Activated naive CD4-positive, alpha-beta T cell treated with anti-CD3 and anti-CD28 coated beads, Interleukin-2, amount 50 U/mL, for 72 hours (primary cell): Measurements from ENCODE around the gene IFT172. TPM values are rescaled to one million over a fixed set of nuclear protein-coding genes. Genes with fewer than 3 reads are reported as not detected.
"Not testable (repeated sequence)": the region's sequence is repeated elsewhere in the genome, so short reads cannot be mapped to it uniquely, and the experiment has no call there.

ENCODE experiments used
- ATAC-seq, 2 donors: fragments of 150-1000 bp; cut with Tn5 transposase; 2 replicates each; pipeline ENCODE4 v1.10.0; 2021; ENCODE audit warnings: mild to moderate bottlenecking in 2 of 2, moderate library complexity in 2 of 2
- DNase-seq, 2 donors: peaks; one replicate each; pipeline ENCODE4 v3.0.0; 2021 to 2022; ENCODE audit warnings: low spot score in 2 of 2
- H3K27ac Mint-ChIP-seq, 2 donors: one replicate each; pipeline ENCODE4 v1.8.0; 2022; ENCODE audit warnings: mild to moderate bottlenecking in 2 of 2, mixed read lengths in 2 of 2
- H3K36me3 Mint-ChIP-seq, 2 donors: one replicate each; pipeline ENCODE4 v1.8.0; 2022; ENCODE audit warnings: mixed read lengths in 2 of 2
- H3K9me3 Mint-ChIP-seq, 2 donors: one replicate each; pipeline ENCODE4 v1.8.0; 2022; ENCODE audit warnings: mixed read lengths in 2 of 2
- total RNA-seq, 2 donors: library from RNA; stranded (reverse); gene quantifications; one replicate each; pipeline ENCODE4 v1.2.3, GENCODE V29; 2022

The IFT172 gene
- total RNA-seq, 2 donors from 2014 or later = 15.8 to 16.4 TPM

GRCh38 chr2:27445155-27445554 lies 44.4 kb downstream of the IFT172 start:
- peaks cover 8 to 12% of the 10 kb centered on the region in 2 donors for H3K36me3 Mint-ChIP-seq
- DNase-seq (no peak), ATAC-seq (no peak)
- H3K27ac Mint-ChIP-seq = peak overlapping the region in 1 of 2 donors; percentile 58
- H3K9me3 Mint-ChIP-seq = no peaks in the 10 kb centered on the region

DNA sequence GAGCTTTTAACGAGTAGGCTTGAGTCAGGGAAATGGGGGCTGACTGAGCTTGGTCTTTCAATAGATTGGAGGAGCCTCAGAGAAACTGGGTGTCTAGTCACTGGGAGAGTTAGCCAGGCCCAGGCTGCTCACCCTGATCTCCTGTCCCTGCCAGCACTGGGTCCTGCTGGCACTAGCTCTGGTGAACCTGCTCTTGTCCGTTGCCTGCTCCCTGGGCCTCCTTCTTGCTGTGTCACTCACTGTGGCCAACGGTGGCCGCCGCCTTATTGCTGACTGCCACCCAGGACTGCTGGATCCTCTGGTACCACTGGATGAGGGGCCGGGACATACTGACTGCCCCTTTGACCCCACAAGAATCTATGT lies 46.6 kb downstream of the IFT172 start:
- peaks cover 19 to 21% of the 10 kb centered on the region in 2 donors for H3K36me3 Mint-ChIP-seq
- no peak for DNase-seq
- H3K9me3 Mint-ChIP-seq = no peaks in the 10 kb centered on the region
- peak overlapping the region; percentile 31 to 73 for H3K27ac Mint-ChIP-seq
- peak; percentile 6 to 21 for ATAC-seq

- DNase-seq = peak in 1 of 2 donors; percentile 30
- ATAC-seq = peak; percentile 41 to 71
- Mint-ChIP-seq H3K9me3 (no peaks in the 10 kb centered on the region), H3K27ac (peak within 1 kb of the TSS; percentile 44 to 73), H3K36me3 (peaks cover 19 to 21% of the 10 kb centered on the region in 2 donors)
These were observed 47.3 kb downstream of the IFT172 start, which contains the start of gene KRTCAP3 for GRCh38 chr2:27441958-27442919. KRTCAP3 (plus strand) TSS chr2:27442381; CDS start chr2:27442413, 32 bp downstream.

- ATAC-seq = peak in 1 of 2 donors; percentile 23
- no peaks in the 10 kb centered on the region for H3K9me3 Mint-ChIP-seq
- DNase-seq = no peak
- H3K27ac Mint-ChIP-seq = peak overlapping the region; percentile 26 to 29
- H3K36me3 Mint-ChIP-seq = peaks cover 19 to 23% of the 10 kb centered on the region in 2 donors
These were observed 48.2 kb downstream of the IFT172 start for GRCh38 chr2:27441226-27441926.

DNA sequence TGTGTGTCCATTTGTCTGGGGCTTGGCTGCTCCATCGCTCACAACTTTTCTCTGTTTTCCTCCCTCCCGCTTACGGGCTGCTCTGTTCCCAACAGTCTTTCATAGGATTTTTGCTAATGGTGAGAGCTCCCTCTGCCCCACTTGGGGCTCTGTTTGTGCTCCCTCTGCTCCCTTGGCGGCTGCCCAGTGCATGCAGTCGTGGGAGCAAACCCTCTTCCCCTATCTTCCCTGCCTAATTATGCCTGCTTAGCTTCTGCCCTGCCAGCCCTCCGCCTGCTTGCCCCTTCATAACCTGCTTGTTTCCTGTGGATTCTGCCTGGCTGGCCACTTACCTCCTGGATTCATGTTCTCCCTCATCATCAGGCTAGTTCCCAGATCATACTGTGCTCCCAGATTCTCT lies 53.9 kb downstream of the IFT172 start:
- Mint-ChIP-seq H3K9me3 (no peaks in the 10 kb centered on the region), H3K36me3 (peaks cover 26 to 41% of the 10 kb centered on the region in 2 donors), H3K27ac (peak overlapping the region; percentile 12 to 83)
- no peak for DNase-seq
- no peak for ATAC-seq

GRCh38 chr2:27431395-27431794 lies 58.1 kb downstream of the IFT172 start:
- DNase-seq (peak in 1 of 2 donors; percentile 23), ATAC-seq (no peak)
- H3K36me3 Mint-ChIP-seq = peaks cover 27 to 34% of the 10 kb centered on the region in 2 donors
- no peaks in the 10 kb centered on the region for H3K9me3 Mint-ChIP-seq
- peak overlapping the region; percentile 90 to 99 for H3K27ac Mint-ChIP-seq

GRCh38 chr2:27428978-27429541 lies 60.5 kb downstream of the IFT172 start:
- peak; percentile 74 to 86 for DNase-seq
- peak; percentile 79 to 81 for ATAC-seq
- peaks cover 27% of the 10 kb centered on the region in 2 donors for H3K36me3 Mint-ChIP-seq
- H3K27ac Mint-ChIP-seq = peak overlapping the region; percentile 94 to 99
- H3K9me3 Mint-ChIP-seq = no peaks in the 10 kb centered on the region

DNA sequence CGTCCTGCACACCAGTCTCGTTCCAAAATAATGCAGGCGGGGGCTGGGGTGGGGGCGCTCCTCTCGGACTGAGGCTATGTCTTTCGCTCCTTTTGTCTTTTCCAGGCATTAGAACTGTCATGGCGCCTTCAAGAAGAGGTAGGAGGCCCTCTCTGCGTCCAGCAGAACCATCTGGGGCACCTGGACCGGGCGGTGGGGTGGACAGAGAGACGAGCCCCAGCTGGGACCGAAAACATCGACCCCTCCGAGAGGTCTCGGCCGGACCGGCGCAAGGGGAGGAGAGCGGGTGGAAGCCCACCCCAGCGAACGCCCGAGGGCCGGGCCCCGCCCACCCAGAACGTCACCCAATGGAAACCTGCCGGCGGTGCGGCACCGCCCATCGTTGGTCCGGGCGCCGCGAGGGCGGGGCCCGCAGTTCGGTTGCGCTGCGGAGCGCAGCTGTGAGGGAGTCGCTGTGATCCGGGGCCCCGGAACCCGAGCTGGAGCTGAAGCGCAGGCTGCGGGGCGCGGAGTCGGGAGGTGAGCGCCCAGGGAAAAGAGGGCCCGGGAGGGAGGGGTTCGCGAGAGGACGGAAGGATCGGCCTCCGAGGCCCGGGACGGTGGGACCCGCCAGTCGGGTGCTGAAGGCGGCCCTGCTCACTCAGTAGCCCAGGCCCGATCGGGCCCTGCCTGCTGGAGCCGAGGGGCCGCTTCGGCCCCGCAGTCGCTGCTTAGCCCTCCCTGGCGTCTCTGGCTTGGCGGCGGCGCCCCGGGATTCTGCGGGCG lies 61.1 kb downstream of the IFT172 start, which contains the start of gene NRBP1:
Gene NRBP1 (plus strand): TSS at position 419 of the 765 bp plus-strand sequence. CDS start 4,643 bp downstream, outside the sequence.
- peak; percentile 94 for DNase-seq
- ATAC-seq = peak; percentile 88 to 91
- no peaks in the 10 kb centered on the region for H3K9me3 Mint-ChIP-seq
- H3K36me3 Mint-ChIP-seq = peaks cover 22 to 23% of the 10 kb centered on the region in 2 donors
- peak within 1 kb of the TSS; percentile 94 to 99 for H3K27ac Mint-ChIP-seq

DNA sequence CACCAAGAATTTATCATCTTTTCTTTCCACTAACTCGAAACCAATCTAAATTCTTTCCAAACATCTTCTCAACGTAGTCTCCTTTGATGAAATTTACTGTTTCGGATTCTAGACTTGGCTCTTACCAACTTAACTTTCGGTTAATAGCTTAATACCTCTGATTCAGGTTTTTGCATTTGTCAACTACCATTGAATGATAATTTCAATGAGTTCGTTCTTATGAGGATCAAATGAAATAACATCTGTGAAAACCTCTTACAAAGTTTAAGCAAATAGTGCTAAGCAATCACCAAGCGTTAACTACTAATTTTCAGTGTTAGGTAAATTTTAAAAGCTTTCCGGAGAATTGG lies 61.7 kb downstream of the IFT172 start:
- DNase-seq (no peak), ATAC-seq (no peak)
- H3K9me3 Mint-ChIP-seq = no peaks in the 10 kb centered on the region
- H3K27ac Mint-ChIP-seq = peak overlapping the region; percentile 94 to 96
- peaks cover 17% of the 10 kb centered on the region in 2 donors for H3K36me3 Mint-ChIP-seq

DNA sequence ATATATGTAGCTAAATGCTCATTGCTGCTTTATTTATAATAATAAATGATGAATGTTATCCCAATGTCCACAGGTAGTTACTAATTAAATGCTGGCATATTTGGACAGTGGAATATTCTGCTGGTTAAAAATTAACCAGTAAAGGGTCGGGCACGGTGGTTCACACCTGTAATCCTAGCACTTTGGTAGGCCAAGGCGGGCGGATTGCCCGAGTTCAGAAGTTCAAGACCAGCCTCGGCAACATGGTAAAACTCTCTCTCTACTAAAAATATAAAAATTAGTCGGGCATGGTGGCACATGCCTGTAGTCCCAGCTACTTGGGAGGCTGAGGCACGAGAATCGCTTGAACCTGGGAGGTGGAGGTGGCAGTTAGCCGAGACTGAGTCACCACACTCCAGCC lies 64.5 kb downstream of the IFT172 start:
- H3K36me3 Mint-ChIP-seq = peaks cover 10 to 11% of the 10 kb centered on the region in 2 donors
- not testable (repeated sequence) for H3K27ac Mint-ChIP-seq, DNase-seq

DNA sequence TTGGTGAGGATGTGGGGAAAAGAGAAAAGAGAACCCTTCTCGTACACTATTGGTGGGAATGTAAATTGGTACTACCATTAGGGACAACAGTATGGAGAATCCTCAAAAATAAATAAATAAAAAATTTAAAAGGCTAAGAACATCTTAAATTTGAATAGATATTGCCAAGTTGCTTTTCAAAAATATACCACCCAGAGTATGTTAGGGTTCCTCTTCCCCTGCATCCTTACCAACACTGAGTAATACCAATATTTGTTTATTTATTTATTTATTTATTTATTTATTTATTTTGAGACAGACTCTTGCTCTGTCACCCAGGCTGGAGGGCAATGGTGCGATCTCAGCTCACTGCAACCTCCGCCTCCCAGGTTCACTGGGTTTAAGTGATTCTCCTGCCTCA lies 66.6 kb downstream of the IFT172 start:
- DNase-seq (no peak), ATAC-seq (no peak)
- no peaks in the 10 kb centered on the region for H3K9me3 Mint-ChIP-seq
- H3K36me3 Mint-ChIP-seq = no peaks in the 10 kb centered on the region
- H3K27ac Mint-ChIP-seq = no peak overlapping the region

More for the DNA sequence above, 64.5 kb downstream of the IFT172 start:
- ATAC-seq, H3K9me3 Mint-ChIP-seq: not testable (repeated sequence)

- no peak for ATAC-seq
- Mint-ChIP-seq H3K27ac (no peak overlapping the region), H3K9me3 (no peaks in the 10 kb centered on the region), H3K36me3 (no peaks in the 10 kb centered on the region)
- no peak for DNase-seq
These were observed 67.8 kb downstream of the IFT172 start for GRCh38 chr2:27421660-27422250.

DNA sequence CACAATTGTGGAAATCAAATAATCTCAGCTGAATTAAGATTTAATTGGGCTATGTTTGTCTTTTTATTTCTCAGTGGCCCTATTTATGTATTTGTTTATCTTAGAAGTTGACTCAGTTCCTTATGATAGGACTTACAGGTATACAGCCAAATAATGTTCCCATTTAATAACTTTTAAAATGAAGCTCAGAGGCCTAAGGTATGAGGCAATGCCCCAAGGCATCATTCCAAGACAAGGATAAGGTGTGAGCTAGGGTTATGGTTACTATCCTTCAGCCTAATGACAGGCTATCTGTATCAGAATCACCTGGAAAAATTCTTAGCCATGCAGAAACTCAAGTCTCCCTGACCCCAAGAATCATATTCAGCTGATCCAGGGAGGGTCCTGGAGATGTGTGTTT lies 68.5 kb downstream of the IFT172 start:
- H3K36me3 Mint-ChIP-seq = no peaks in the 10 kb centered on the region
- DNase-seq (no peak), ATAC-seq (no peak)
- H3K27ac Mint-ChIP-seq = no peak overlapping the region
- no peaks in the 10 kb centered on the region for H3K9me3 Mint-ChIP-seq

- peaks cover 0 to 4% of the 10 kb centered on the region in 2 donors for H3K9me3 Mint-ChIP-seq
- peak overlapping the region in 1 of 2 donors; percentile 72 for H3K27ac Mint-ChIP-seq
- no peaks in the 10 kb centered on the region for H3K36me3 Mint-ChIP-seq
- DNase-seq (no peak), ATAC-seq (no peak)
These were observed 73.4 kb downstream of the IFT172 start for GRCh38 chr2:27416151-27416550.

DNA sequence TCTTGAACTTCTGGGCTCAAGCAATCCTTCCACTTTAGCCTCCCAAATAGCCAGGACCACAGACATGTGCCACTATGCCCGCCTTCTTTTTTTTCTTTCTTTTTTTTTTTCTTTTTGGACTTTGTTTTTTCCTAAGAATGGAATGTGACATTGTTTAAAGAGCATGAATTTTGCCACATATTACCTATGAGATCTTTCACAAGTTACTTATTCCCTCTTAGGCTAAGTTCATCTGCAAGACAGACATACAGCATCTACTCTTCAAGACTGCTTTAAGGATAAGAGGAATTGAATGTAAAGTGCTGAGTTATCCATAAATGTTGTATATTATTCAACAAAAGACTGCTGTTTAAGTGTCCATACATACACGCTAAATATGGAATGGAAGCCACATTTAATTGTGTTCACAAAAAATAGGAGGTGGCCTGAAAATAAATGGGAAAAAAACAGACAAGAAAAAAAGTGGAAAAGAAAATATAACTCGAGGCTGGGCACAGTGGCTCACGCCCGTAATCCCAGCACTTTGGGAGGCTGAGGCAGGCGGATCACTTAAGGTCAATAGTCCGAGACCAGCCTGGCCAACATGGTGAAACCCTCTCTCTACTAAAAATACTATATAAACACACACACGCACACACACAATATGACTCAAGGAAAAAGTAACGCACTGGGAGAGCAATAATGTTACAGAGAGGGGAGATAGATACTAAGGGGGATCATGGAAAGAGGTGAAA lies 77.0 kb downstream of the IFT172 start:
- peaks cover 9 to 12% of the 10 kb centered on the region in 2 donors for H3K36me3 Mint-ChIP-seq
- DNase-seq (no peak), ATAC-seq (no peak)
- H3K9me3 Mint-ChIP-seq = peaks cover 0 to 8% of the 10 kb centered on the region in 2 donors
- no peak overlapping the region for H3K27ac Mint-ChIP-seq
